SK-N-SH (cell line): Measurements from ENCODE around the gene MAP2K3. TPM values are rescaled to one million over a fixed set of nuclear protein-coding genes. Genes with fewer than 3 reads are reported as not detected.

Experiments used
- CTCF ChIA-PET: fragments of 300-600, 350-600 bp; formaldehyde crosslinking; extraction: SDS; loops from one replicate; lab custom pipeline; 2021; lab: Yijun Ruan, JAX
- POLR2A ChIA-PET: fragments of 350-600 bp; sonication (Branson Sonifier 250); formaldehyde crosslinking; extraction: SDS; loops from one replicate; lab custom pipeline; 2020; ENCODE audit warnings: antibody characterized with exemption, inconsistent platforms; lab: Yijun Ruan, JAX
- DNase-seq: peaks from one replicate; pipeline ENCODE4 v3.0.0; 2012
- H2AFZ ChIP-seq: fragments of 200-600 bp; sonication (generic); 2 replicates; pipeline ENCODE4 v1.8.1; 2016; ENCODE audit warnings: antibody characterized with exemption, mild to moderate bottlenecking, low read depth
- H3F3A ChIP-seq: fragments of 200-600 bp; sonication (generic); replicated peaks from 2 replicates; pipeline ENCODE3; 2016; ENCODE audit warnings: antibody characterized with exemption, mild to moderate bottlenecking; ENCODE audit not compliant: insufficient read depth
- H3K27ac ChIP-seq, 2 experiments: fragments of 200-500 bp in 1 of 2; fragments of 200-600 bp in 1 of 2; sonication (Bioruptor generic) in 1 of 2; sonication (generic), shearing (Covaris generic) in 1 of 2; 2 replicates each; pipeline versions ENCODE4 v1.5.1 to v1.6.1; 2014 to 2016; ENCODE audit warnings: low read depth in 2 of 2, inconsistent platforms in 1 of 2, low read length in 1 of 2, mild to moderate bottlenecking in 1 of 2, mixed read lengths in 1 of 2
- H3K27me3 ChIP-seq: fragments of 200-600 bp; sonication (generic), shearing (Covaris generic); 2 replicates; pipeline ENCODE4 v1.6.1; 2016; ENCODE audit warnings: mixed run types; ENCODE audit not compliant: insufficient read depth
- H3K36me3 ChIP-seq, 2 experiments: fragments of 200-500 bp in 1 of 2; fragments of 200-600 bp in 1 of 2; sonication (Bioruptor generic) in 1 of 2; sonication (generic) in 1 of 2; replicated peaks in 1 of 2; 2 replicates each; pipeline versions ENCODE3 to v1.5.1; 2014 to 2016; ENCODE audit warnings: low read length in 1 of 2, mild to moderate bottlenecking in 1 of 2; ENCODE audit not compliant: insufficient read depth in 2 of 2, control insufficient read depth in 1 of 2
- H3K4me1 ChIP-seq, 2 experiments: fragments of 200-500 bp in 1 of 2; fragments of 200-600 bp in 1 of 2; sonication (Bioruptor generic) in 1 of 2; sonication (generic), shearing (Covaris generic) in 1 of 2; 2 replicates each; pipeline versions ENCODE4 v1.5.1 to v1.6.1; 2014 to 2016; ENCODE audit warnings: low read depth in 1 of 2, low read length in 1 of 2, mixed run types in 1 of 2; ENCODE audit not compliant: insufficient read depth in 2 of 2, control insufficient read depth in 1 of 2
- H3K4me2 ChIP-seq: fragments of 200-600 bp; sonication (generic), shearing (Covaris generic); 2 replicates; pipeline ENCODE4 v1.6.1; 2017; ENCODE audit warnings: mixed run types
- H3K4me3 ChIP-seq, 2 experiments: fragments of 200-500 bp in 1 of 2; fragments of 200-600 bp in 1 of 2; sonication (Bioruptor generic) in 1 of 2; sonication (generic), shearing (Covaris generic) in 1 of 2; 2 replicates each; pipeline versions ENCODE4 v1.5.1 to v1.8.1; 2014 to 2016; ENCODE audit warnings: low read depth in 2 of 2, inconsistent platforms in 1 of 2, low read length in 1 of 2, mild to moderate bottlenecking in 1 of 2, mixed read lengths in 1 of 2, moderate library complexity in 1 of 2
- H3K79me2 ChIP-seq: fragments of 200-600 bp; sonication (generic); 2 replicates; pipeline ENCODE4 v1.8.1; 2017; ENCODE audit warnings: mild to moderate bottlenecking; ENCODE audit not compliant: insufficient read depth
- H3K9ac ChIP-seq: fragments of 200-600 bp; sonication (generic); 2 replicates; pipeline ENCODE4 v1.6.1; 2017; ENCODE audit warnings: mixed run types
- H3K9me2 ChIP-seq: fragments of 200-600 bp; sonication (generic); 2 replicates; pipeline ENCODE4 v1.6.1; 2017; ENCODE audit warnings: mixed run types
- H3K9me3 ChIP-seq: fragments of 200-600 bp; sonication (generic); 2 replicates; pipeline ENCODE4 v1.6.1; 2017; ENCODE audit warnings: mixed run types, mild to moderate bottlenecking, moderate library complexity
- H4K20me1 ChIP-seq: fragments of 200-600 bp; sonication (generic); 2 replicates; pipeline ENCODE4 v1.6.1; 2017; ENCODE audit warnings: mild to moderate bottlenecking, mixed run types; ENCODE audit not compliant: insufficient read depth
- CHD2 ChIP-seq: fragments of 150-350 bp; IDR thresholded peaks from 2 replicates; pipeline ENCODE4 v1.6.1; 2018; ENCODE audit warnings: low read length; ENCODE audit not compliant: partially characterized antibody
- CTCF ChIP-seq: fragments of 200-600 bp; sonication (generic); IDR thresholded peaks from 2 replicates; pipeline ENCODE4 v1.6.1; 2017; ENCODE audit warnings: antibody characterized with exemption, mild to moderate bottlenecking, moderate library complexity
- GABPA ChIP-seq: IDR thresholded peaks from 2 replicates; pipeline ENCODE4 v1.4.0; 2012; ENCODE audit warnings: low read depth, mild to moderate bottlenecking
- JUND ChIP-seq: IDR thresholded peaks from 2 replicates; pipeline ENCODE4 v1.4.0; 2012
- MAX ChIP-seq: IDR thresholded peaks from 2 replicates; pipeline ENCODE4 v1.4.0; 2012; ENCODE audit warnings: low read depth
- NFIC ChIP-seq: IDR thresholded peaks from 2 replicates; pipeline ENCODE4 v1.4.0; 2012; ENCODE audit warnings: borderline replicate concordance
- NRF1 ChIP-seq: IDR thresholded peaks from 2 replicates; pipeline ENCODE4 v1.6.1; 2012; ENCODE audit warnings: low read depth, mild to moderate bottlenecking, low read length
- RAD21 ChIP-seq: IDR thresholded peaks from 2 replicates; pipeline ENCODE4 v1.6.1; 2012; ENCODE audit warnings: mild to moderate bottlenecking, low read length
- RCOR1 ChIP-seq: fragments of 150-350 bp; IDR thresholded peaks from 2 replicates; pipeline ENCODE4 v1.6.1; 2017; ENCODE audit warnings: antibody characterized with exemption, low read length
- REST ChIP-seq: IDR thresholded peaks from 2 replicates; pipeline ENCODE4 v1.6.1; 2012; ENCODE audit warnings: mild to moderate bottlenecking, low read depth, low read length, moderate library complexity
- RXRA ChIP-seq: IDR thresholded peaks from 2 replicates; pipeline ENCODE4 v1.4.0; 2012; ENCODE audit warnings: low read depth, mild to moderate bottlenecking, borderline replicate concordance
- TAF1 ChIP-seq: IDR thresholded peaks from 2 replicates; pipeline ENCODE4 v1.6.1; 2012; ENCODE audit warnings: low read depth, mild to moderate bottlenecking, low read length, moderate library complexity, borderline replicate concordance
- TCF12 ChIP-seq: IDR thresholded peaks from 2 replicates; pipeline ENCODE4 v1.4.0; 2012
- WGBS: methylation state at CpG from one replicate; pipeline ENCODE4 v1.1.6; 2017; ENCODE audit warnings: low lambda C conversion rate; 5-methylcytosine and 5-hydroxymethylcytosine counted together
- polyA plus RNA-seq, 3 experiments: library from polyadenylated mRNA; depleted of rRNA; stranded (reverse); fragments of >200 nt; gene quantifications; 2 replicates each; pipeline ENCODE4 v1.2.3, GENCODE V29; 2012
- TF ChIP-seq, protein P1 (sequence below): fragments of 150-350 bp; IDR thresholded peaks from 2 replicates; pipeline ENCODE4 v1.6.1; 2016; ENCODE audit warnings: mild to moderate bottlenecking, low read depth, low read length

MAP2K3 gene
- polyA plus RNA-seq, 1 of the 3 experiments (the other 2 are of a cell fraction) = 30.0 TPM

GRCh38 chr17:21246698-21247097 lies 37.8 kb upstream of the MAP2K3 start:
- Histone ChIP-seq H3K9me2 (no peaks in the 10 kb centered on the region), H3K9ac (no peak overlapping the region), H3K4me2 (no peak overlapping the region), H3K9me3 (no peaks in the 10 kb centered on the region), H3K4me3 (no peak overlapping the region), H3K27ac (no peak overlapping the region), H3K79me2 (no peaks in the 10 kb centered on the region), H4K20me1 (no peaks in the 10 kb centered on the region), H3K4me1 (no peaks in the 10 kb centered on the region; a peak in 1 of 4 replicates), H3K36me3 (no peaks in the 10 kb centered on the region), H3F3A (no peaks in the 10 kb centered on the region), H2AFZ (no peak overlapping the region), H3K27me3 (no peaks in the 10 kb centered on the region)
- ChIA-PET POLR2A (no interaction called here), CTCF (interaction anchor here (0.9 to 1.4 kb wide), 2 partner anchors 29 to 34 kb away, joined by 3 to 4 read pairs; no protein-coding TSS in a partner anchor)
- DNase-seq = no peak
- WGBS = 87% methylated on average over 3 of the region's 4 CpGs
- no peak for TF ChIP-seq CHD2
- no peak for TF ChIP-seq NFIC
- TF ChIP-seq NRF1 = no peak

DNA sequence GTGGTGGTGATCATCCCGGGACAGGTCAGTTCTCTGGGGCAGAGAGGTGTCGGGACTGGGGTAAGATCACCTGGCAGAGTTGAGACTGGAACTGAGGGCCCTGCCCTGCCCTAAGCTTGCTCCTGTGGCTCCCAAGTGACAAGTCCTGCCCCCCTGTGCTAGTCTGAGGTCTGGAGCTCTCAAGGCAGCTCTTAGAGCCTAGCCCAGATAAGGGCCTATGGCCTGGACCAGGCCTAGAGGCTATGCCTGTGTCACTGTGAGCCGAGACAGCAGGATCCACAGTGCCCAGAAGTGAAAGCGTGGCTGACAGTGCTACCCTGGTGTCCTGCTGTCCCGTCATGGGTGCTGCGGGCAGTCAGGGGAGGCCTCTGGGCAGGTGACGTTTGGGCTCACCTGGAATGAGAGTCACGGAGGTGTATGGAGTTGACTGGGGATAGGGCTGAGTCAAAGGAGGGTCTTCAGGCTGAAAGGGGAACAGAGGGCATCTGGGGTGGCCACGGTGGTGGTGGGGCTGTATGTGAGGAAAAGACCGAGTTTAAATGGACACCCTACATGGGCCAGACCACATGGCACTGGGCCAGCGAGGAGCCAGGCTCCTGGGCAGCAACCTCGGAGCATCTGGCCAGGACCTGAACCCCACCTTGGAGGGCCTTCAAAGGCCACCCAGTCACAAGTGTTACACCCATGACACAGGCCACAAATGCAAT lies 36.8 kb upstream of the MAP2K3 start:
- no peak overlapping the region for H2AFZ ChIP-seq
- no peaks in the 10 kb centered on the region for H3K9me3 ChIP-seq
- DNase-seq = no peak
- H3K27ac ChIP-seq = no peak overlapping the region
- 80% methylated on average over 8 of the region's 12 CpGs for WGBS
- peaks cover 0 to 3% of the 10 kb centered on the region in 2 experiments; a peak in 1 of 4 replicates for H3K4me1 ChIP-seq
- CTCF ChIA-PET = interaction anchor here (0.7 to 1.4 kb wide), 2 partner anchors 13 to 33 kb away, joined by 3 to 4 read pairs; no protein-coding TSS in a partner anchor
- no peaks in the 10 kb centered on the region for H3K79me2 ChIP-seq
- H4K20me1 ChIP-seq = no peaks in the 10 kb centered on the region
- H3K4me2 ChIP-seq = no peak overlapping the region
- no peak overlapping the region for H3K9ac ChIP-seq
- H3F3A ChIP-seq = no peaks in the 10 kb centered on the region
- H3K9me2 ChIP-seq = no peaks in the 10 kb centered on the region
- no peaks in the 10 kb centered on the region for H3K36me3 ChIP-seq
- H3K4me3 ChIP-seq = no peak overlapping the region
- no peaks in the 10 kb centered on the region for H3K27me3 ChIP-seq
- TF ChIP-seq TCF12 = no peak
- POLR2A ChIA-PET = no interaction called here

DNA sequence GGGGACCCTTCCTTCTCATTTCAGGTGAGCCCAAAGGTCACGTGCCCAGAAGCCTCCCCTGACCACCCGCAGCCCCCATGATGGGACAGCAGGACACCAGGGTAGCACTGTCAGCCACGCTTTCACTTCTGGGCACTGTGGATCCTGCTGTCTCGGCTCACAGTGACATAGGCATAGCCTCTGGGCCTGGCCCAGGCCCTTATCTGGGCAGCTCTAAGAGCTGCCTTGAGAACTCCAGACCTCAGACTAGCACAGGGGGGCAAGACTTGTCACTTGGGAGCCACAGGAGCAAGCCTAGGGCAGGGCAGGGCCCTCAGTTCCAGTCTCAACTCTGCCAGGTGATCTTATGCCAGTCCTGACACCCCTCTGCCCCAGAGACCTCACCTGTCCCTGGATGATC lies 36.0 kb upstream of the MAP2K3 start:
- Histone ChIP-seq H3K4me1 (peaks cover 0 to 3% of the 10 kb centered on the region in 2 experiments; a peak in 1 of 4 replicates), H3K4me3 (no peak overlapping the region), H3K9me3 (no peaks in the 10 kb centered on the region), H3K4me2 (no peak overlapping the region), H3K36me3 (no peaks in the 10 kb centered on the region), H3K27me3 (no peaks in the 10 kb centered on the region), H3F3A (no peaks in the 10 kb centered on the region), H2AFZ (no peak overlapping the region), H3K27ac (no peak overlapping the region), H3K9me2 (no peaks in the 10 kb centered on the region), H3K79me2 (no peaks in the 10 kb centered on the region), H4K20me1 (no peaks in the 10 kb centered on the region), H3K9ac (no peak overlapping the region)
- 33% methylated on average over 1 of the region's 4 CpGs for WGBS
- ChIA-PET POLR2A (no interaction called here), CTCF (interaction anchor here (1.2 kb wide), 1 partner anchor 119 kb away, joined by 3 read pairs; no protein-coding TSS in a partner anchor)
- no peak for DNase-seq
- TF ChIP-seq CHD2 (no peak), TAF1 (no peak), RCOR1 (no peak), CTCF (no peak), NFIC (no peak), RAD21 (no peak), REST (no peak), RXRA (no peak), GABPA (no peak), MAX (no peak), TCF12 (no peak), JUND (no peak)
- TF ChIP-seq, protein P1, sequence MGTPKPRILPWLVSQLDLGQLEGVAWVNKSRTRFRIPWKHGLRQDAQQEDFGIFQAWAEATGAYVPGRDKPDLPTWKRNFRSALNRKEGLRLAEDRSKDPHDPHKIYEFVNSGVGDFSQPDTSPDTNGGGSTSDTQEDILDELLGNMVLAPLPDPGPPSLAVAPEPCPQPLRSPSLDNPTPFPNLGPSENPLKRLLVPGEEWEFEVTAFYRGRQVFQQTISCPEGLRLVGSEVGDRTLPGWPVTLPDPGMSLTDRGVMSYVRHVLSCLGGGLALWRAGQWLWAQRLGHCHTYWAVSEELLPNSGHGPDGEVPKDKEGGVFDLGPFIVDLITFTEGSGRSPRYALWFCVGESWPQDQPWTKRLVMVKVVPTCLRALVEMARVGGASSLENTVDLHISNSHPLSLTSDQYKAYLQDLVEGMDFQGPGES = no peak
